Stimulated activated CD8-positive, alpha-beta memory T cell treated with anti-CD3 and anti-CD28 coated beads, Interleukin-12 subunit alpha, Interleukin-12 subunit beta, amount 100 ng/mL, for 4 hours (primary cell): ENCODE data around the gene ATAD2B.
"Not testable (repeated sequence)": the region's sequence is repeated elsewhere in the genome, so short reads cannot be mapped to it uniquely, and the experiment has no call there.

ENCODE experiments used
- DNase-seq: peaks from one replicate; pipeline ENCODE4 v3.0.0-alpha.2; 2020; ENCODE audit warnings: low read depth

The ATAD2B gene

GRCh38 chr2:23746141-23746863 lies 180.6 kb downstream of the ATAD2B start:
- DNase-seq = no peak

- no peak for DNase-seq
These were observed 181.2 kb downstream of the ATAD2B start for GRCh38 chr2:23745726-23746105.

DNA sequence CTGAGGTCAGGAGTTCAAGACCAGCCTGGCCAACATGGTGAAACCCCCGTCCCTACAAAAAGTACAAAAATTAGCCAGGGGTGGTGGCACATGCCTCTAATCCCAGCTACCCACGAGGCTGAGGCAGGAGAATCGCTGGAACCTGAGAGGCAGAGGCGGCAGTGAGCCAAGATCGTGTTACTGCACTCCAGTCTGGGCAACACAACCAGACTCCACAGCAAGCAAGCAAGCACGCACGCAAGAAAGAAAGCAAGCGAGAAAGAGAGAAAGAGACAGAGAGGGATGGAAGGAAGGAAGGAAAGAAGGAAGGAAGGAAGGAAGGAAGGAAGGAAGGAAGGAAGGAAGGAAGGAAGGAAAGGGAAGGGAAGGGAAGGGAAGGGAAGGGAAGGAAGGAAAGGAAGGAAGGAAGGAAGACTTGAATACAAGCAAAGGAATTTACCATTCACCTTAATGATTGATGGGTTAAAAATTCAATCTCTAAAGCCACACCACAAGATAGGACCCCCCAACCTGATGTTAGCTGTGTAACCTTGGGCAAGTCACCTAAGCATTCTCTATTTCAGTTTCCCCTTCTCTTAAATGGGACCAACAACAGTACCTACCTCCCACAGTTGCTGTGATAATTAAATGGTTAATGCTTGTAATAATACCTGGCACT lies 181.7 kb downstream of the ATAD2B start:
- DNase-seq = no peak

GRCh38 chr2:23736783-23737182 lies 190.1 kb downstream of the ATAD2B start:
- DNase-seq = not testable (repeated sequence)

DNA sequence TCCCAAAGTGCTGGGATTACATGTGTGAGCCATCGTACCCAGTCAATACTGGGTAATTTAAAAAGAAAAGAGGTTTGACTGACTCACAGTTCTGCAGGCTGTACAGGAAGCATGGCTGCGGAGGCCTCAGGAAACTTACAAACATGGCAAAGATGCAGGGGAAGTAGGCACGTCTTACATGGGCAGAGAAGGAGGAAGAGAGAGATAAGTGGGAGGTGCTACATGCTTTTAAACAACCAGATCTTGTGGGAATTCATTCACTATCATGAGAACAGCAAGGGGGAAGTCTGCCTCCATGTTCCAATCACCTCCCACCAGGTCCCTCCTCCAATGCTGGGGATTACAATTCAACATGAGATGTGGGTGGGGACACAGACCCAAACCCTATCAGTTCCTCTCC lies 192.5 kb downstream of the ATAD2B start:
- DNase-seq = no peak

DNA sequence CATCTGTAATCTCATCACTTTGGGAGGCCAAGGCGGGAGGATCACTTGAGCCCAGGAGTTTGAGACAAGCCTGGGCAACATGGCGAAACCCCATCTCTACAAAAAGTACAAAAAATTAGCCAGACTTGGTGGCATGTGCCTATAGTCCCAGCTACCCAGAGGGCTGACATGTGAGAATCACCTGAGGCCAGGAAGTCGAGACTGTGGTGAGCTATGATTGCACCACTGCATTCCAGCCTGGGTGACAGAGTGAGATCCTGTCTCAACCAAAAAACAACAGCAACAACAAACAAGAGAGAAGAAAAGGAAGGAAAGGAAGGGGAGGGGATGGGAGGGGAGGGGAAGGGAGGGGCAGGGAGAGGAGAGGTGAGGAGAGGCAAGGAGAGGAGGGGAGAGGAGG lies 203.9 kb downstream of the ATAD2B start:
- not testable (repeated sequence) for DNase-seq

- DNase-seq = no peak
These were observed 204.7 kb downstream of the ATAD2B start for GRCh38 chr2:23722255-23722654.

GRCh38 chr2:23721454-23721826 lies 205.5 kb downstream of the ATAD2B start:
- DNase-seq = no peak

DNA sequence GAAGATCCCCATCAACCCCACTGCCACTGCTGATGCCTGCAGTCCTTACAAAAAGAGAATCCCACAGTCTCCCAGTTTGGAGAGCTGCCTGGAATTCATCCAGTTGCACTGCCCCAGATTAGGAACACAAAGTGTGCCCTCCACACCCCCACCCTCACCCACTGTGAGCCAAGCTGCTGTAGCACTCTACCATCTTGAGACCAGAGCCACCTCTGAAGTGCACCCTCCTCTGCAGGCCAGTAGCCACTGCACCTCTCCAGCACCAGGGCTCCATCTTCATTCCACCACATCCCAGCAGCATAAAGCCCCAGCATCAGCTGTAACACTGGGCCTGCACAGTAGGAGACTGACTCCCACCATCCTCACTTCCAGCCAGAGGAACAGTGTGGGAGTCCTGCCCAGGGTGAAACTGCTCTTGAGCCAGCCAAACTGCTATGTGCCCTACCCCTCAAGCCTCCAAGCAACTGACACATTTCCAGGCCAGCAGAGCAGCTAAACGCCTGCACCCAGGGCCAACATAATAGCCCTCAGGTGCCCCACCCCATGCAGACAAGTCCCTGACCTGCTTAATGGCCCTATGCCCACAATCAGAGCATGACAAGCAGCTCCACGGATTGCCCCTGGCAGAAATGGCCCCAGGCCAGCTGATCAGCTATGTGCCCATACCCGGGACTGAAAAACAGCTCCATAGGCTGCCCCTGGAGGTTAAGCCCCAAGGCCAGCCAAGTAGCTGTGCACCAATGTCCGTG lies 206.0 kb downstream of the ATAD2B start:
- DNase-seq = no peak

GRCh38 chr2:23719716-23720115 lies 207.2 kb downstream of the ATAD2B start:
- DNase-seq = no peak

DNA sequence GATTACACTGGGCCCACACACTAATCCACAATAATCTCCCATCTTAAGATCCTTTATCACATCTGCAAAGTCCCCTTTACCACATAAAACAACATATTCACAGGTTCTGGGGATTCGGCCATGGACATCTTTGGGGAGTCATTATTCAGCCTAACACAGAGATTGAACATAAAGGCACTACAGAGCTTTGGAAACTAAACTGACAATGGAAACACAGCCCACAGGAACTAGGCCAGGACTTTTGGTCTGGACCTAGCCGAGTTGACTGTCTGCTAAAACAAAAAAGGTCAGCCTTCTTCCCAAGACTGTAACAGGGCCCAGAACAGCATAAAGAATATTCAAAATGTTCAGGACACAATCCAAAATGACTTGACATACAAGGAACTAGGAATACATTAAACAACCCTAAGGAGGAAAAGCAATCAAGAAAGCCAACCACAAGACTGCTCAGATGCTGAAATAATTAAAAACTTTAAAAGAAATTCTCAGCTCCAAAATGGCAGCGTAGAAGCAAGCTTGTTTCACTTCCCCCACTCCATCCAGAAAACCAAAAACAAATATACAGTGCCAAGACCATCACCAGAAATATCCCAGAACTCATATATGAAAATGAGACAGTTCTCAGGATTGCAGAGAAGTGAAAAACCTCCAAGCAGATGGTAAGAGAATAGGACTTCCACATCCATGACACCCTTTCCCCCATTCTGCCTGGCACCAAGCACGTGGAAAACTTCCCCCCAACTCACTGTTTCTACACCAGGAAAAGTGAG lies 207.8 kb downstream of the ATAD2B start:
- DNase-seq = no peak

GRCh38 chr2:23713351-23713750 lies 213.6 kb downstream of the ATAD2B start:
- DNase-seq = no peak

DNA sequence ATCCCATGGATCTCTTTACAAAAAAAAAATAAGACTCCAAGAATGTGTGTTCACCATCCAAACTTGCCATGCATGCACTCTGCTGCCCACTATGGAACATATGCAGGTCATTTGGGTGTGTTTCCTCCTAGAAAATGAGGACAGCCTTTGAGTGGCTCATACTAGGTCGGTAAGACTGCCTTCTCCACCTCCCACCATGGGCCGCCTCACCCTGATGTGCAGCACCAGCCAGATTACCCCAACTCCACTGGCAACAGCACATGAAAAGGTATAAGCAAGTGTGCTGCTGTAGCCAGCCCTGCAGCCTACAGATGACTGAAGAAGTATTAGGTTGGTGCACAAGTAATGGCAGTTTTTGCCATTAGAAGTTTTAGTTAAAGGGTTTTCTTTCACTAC lies 214.2 kb downstream of the ATAD2B start:
- no peak for DNase-seq

GRCh38 chr2:23711979-23712755 lies 214.8 kb downstream of the ATAD2B start:
- no peak for DNase-seq

- DNase-seq = no peak
These were observed 217.6 kb downstream of the ATAD2B start for GRCh38 chr2:23709311-23709710.

- DNase-seq = no peak
These were observed 218.2 kb downstream of the ATAD2B start for GRCh38 chr2:23708771-23709170.

DNA sequence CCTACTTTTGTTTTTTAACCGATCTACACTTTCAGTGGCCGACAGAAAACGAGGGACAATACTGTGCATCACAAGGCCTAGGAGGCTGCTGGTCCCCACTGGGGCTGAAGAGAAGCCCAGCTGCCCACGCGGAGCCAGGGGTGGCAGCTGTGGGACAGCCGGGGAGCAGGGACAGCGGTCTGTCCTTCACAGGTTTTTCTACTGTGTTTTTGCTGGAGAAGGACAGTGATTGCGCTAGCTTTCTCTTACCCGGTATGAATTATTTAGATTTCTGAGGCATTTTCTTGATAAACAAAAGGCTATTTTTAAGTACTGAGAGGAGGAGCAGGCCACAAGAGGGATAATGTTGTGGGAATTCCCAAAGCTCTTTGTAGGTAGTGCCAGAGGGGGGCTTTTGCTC lies 219.8 kb downstream of the ATAD2B start:
- no peak for DNase-seq

GRCh38 chr2:23706613-23707078 lies 220.3 kb downstream of the ATAD2B start:
- no peak for DNase-seq

GRCh38 chr2:23705771-23706612 lies 220.9 kb downstream of the ATAD2B start:
- no peak for DNase-seq

DNA sequence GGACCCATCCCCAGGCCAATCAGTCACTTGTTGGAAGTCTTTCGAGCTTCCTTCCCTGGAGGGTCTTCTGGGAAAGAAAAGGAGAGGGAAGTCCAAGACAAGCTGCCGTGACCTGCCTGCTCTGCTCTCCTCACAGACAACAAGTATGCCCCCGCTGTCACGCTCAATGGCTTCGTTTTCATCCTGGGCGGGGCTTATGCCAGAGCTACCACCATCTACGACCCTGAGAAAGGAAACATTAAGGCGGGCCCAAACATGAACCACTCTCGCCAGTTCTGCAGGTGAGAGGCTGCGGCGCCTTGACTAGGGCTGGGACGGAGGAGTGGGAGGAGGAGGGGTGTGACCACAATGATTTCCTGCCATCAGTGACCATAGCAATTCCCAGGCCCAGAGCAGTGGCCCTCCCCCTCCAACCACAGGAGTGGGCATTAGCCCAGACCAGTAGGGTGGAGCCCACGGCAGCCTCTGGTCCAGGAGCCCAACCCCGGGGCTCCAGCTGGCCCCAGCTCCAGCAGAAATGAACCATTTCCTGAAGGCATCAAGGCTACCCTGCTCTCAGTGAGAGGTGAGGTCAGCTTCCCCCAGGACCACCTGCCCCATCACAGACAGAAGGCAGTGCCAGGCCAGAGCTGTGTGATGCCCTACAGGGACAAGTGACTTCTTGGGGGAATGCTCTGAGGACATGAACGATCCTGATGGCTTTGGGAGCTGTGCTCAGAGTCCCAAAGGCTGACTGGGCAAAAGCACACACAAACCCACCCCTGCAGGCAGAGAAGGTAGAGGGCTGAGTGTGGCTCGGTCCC lies 223.1 kb downstream of the ATAD2B start:
- no peak for DNase-seq
